HepG2 (cell line): Measurements from ENCODE around the gene SLC22A5. TPM values are rescaled to one million over a fixed set of nuclear protein-coding genes. Genes with fewer than 3 reads are reported as not detected.

Source experiments
- FOXK1 ChIP-seq: sonication (generic); formaldehyde crosslinking; IDR thresholded peaks from 2 replicates; pipeline ENCODE4 v1.4.0; 2020; ENCODE audit warnings: low read depth, missing genetic modification reagents, borderline replicate concordance
- NR2C2 ChIP-seq: sonication (generic); formaldehyde crosslinking; IDR thresholded peaks from 2 replicates; pipeline ENCODE4 v1.4.0; 2020; ENCODE audit warnings: missing genetic modification reagents, mild to moderate bottlenecking, moderate library complexity, borderline replicate concordance
- RFXAP ChIP-seq: sonication (generic); formaldehyde crosslinking; IDR thresholded peaks from 2 replicates; pipeline ENCODE4 v1.4.0; 2020; ENCODE audit warnings: missing genetic modification reagents, borderline replicate concordance
- SMAD9 ChIP-seq: sonication (generic); formaldehyde crosslinking; IDR thresholded peaks from 2 replicates; pipeline ENCODE4 v1.5.1; 2020; ENCODE audit warnings: mild to moderate bottlenecking, missing genetic modification reagents
- SP140L ChIP-seq: sonication (generic); formaldehyde crosslinking; IDR thresholded peaks from 2 replicates; pipeline ENCODE4 v1.4.0; 2020; ENCODE audit warnings: missing genetic modification reagents, borderline replicate concordance
- SRF ChIP-seq: IDR thresholded peaks from 2 replicates; pipeline ENCODE4 v1.6.1; 2011; ENCODE audit warnings: mild to moderate bottlenecking, low read depth, low read length, moderate library complexity
- ZNF207 ChIP-seq: fragments of 450-650 bp; IDR thresholded peaks from 2 replicates; pipeline ENCODE4 v1.6.1; 2016; ENCODE audit warnings: antibody characterized with exemption, borderline replicate concordance
- ZNF441 ChIP-seq: sonication (generic); formaldehyde crosslinking; IDR thresholded peaks from 2 replicates; pipeline ENCODE4 v1.7.0; 2021; ENCODE audit warnings: missing genetic modification reagents, borderline replicate concordance
- ZNF484 ChIP-seq: sonication (generic); formaldehyde crosslinking; IDR thresholded peaks from 2 replicates; pipeline ENCODE4 v1.5.1; 2020; ENCODE audit warnings: mild to moderate bottlenecking, low read depth, missing genetic modification reagents, borderline replicate concordance
- ZNF788 ChIP-seq: sonication (generic); formaldehyde crosslinking; IDR thresholded peaks from 2 replicates; pipeline ENCODE4 v1.5.0; 2020; ENCODE audit warnings: mild to moderate bottlenecking, missing genetic modification reagents, borderline replicate concordance
- polyA plus RNA-seq, 8 experiments: library from polyadenylated mRNA; depleted of rRNA in 3 of 8; stranded (reverse) in 7 of 8; unstranded in 1 of 8; fragments of >200 nt; fragmentation: Illumina TruSeq in 4 of 8; extraction: Trizol in 4 of 8; gene quantifications; 2 replicates each; pipeline versions ENCODE4 v1.2.1 to v1.2.3, GENCODE V29; 2011 to 2016; ENCODE audit warnings: low read depth in 4 of 8, missing spikeins in 1 of 8, mixed read lengths in 1 of 8; ENCODE audit not compliant: insufficient read depth in 1 of 8
- total RNA-seq, 5 experiments: library from RNA; depleted of rRNA; stranded (reverse); fragments of >200 nt; fragmentation: Illumina TruSeq; extraction: Trizol; gene quantifications; 2 replicates each; pipeline ENCODE4 v1.2.3, GENCODE V29; 2016; ENCODE audit warnings: low read depth in 1 of 5
- TF ChIP-seq, protein P1 (sequence below), 2 experiments: fragments of 450-650 bp in 1 of 2; sonication (generic) in 1 of 2; formaldehyde crosslinking in 1 of 2; IDR thresholded peaks; 2 replicates each; pipeline versions ENCODE4 v1.6.1 to v1.8.0; 2016 to 2022; ENCODE audit warnings: antibody characterized with exemption in 1 of 2, mild to moderate bottlenecking in 1 of 2, missing genetic modification reagents in 1 of 2
- TF ChIP-seq, protein P2 (sequence below): sonication (generic); formaldehyde crosslinking; IDR thresholded peaks from 2 replicates; pipeline ENCODE4 v1.5.0; 2020; ENCODE audit warnings: mild to moderate bottlenecking, missing genetic modification reagents, borderline replicate concordance

Gene SLC22A5
- total and polyA plus RNA-seq, 2 of the 13 experiments (the other 11 are each of a cell fraction or from before 2014, with no cell fraction given): 7.1 to 15.1 TPM

DNA sequence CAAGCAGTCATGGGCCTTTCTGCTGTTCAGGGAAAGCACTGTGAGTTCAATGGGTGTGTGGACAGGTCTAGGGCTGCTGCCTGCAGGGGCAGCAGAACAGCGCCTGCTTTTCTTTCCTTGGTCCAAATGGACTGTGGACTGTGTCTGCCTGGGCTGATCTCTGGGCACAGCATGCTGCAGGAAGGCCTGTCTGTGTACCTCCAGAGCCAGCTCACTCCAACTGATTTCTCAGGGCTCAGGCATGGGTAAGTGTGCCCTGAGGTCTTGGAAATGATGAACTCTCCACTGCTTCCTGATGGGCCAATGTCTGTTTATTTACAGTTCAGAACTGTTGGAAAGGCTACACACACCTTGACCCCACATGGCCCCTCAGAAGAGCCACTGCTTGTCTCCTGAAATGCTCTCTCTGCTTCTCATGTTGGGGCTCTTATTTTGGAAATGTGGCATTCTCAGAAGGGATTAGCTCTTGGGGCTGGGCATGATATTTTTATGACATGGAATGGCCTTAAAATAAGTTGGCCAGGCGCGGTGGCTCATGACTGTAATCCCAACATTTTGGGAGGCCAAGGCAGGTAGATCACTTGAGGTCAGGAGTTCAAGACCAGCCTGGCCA is 48.3 kb upstream of the SLC22A5 start (continued):
- TF ChIP-seq, protein P1, sequence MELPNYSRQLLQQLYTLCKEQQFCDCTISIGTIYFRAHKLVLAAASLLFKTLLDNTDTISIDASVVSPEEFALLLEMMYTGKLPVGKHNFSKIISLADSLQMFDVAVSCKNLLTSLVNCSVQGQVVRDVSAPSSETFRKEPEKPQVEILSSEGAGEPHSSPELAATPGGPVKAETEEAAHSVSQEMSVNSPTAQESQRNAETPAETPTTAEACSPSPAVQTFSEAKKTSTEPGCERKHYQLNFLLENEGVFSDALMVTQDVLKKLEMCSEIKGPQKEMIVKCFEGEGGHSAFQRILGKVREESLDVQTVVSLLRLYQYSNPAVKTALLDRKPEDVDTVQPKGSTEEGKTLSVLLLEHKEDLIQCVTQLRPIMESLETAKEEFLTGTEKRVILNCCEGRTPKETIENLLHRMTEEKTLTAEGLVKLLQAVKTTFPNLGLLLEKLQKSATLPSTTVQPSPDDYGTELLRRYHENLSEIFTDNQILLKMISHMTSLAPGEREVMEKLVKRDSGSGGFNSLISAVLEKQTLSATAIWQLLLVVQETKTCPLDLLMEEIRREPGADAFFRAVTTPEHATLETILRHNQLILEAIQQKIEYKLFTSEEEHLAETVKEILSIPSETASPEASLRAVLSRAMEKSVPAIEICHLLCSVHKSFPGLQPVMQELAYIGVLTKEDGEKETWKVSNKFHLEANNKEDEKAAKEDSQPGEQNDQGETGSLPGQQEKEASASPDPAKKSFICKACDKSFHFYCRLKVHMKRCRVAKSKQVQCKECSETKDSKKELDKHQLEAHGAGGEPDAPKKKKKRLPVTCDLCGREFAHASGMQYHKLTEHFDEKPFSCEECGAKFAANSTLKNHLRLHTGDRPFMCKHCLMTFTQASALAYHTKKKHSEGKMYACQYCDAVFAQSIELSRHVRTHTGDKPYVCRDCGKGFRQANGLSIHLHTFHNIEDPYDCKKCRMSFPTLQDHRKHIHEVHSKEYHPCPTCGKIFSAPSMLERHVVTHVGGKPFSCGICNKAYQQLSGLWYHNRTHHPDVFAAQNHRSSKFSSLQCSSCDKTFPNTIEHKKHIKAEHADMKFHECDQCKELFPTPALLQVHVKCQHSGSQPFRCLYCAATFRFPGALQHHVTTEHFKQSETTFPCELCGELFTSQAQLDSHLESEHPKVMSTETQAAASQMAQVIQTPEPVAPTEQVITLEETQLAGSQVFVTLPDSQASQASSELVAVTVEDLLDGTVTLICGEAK (IDR thresholded peaks at IDR 0.05): no peak
- TF ChIP-seq, protein P1 (CRISPR knock-in tag; IDR thresholded peaks at IDR 0.05): no peak
- TF ChIP-seq RFXAP: no peak
- no peak for TF ChIP-seq ZNF441 (CRISPR knock-in tag)
- no peak for TF ChIP-seq SP140L (CRISPR knock-in tag)
- no peak for TF ChIP-seq ZNF788 (CRISPR knock-in tag)
- no peak for TF ChIP-seq NR2C2
- TF ChIP-seq, protein P2, sequence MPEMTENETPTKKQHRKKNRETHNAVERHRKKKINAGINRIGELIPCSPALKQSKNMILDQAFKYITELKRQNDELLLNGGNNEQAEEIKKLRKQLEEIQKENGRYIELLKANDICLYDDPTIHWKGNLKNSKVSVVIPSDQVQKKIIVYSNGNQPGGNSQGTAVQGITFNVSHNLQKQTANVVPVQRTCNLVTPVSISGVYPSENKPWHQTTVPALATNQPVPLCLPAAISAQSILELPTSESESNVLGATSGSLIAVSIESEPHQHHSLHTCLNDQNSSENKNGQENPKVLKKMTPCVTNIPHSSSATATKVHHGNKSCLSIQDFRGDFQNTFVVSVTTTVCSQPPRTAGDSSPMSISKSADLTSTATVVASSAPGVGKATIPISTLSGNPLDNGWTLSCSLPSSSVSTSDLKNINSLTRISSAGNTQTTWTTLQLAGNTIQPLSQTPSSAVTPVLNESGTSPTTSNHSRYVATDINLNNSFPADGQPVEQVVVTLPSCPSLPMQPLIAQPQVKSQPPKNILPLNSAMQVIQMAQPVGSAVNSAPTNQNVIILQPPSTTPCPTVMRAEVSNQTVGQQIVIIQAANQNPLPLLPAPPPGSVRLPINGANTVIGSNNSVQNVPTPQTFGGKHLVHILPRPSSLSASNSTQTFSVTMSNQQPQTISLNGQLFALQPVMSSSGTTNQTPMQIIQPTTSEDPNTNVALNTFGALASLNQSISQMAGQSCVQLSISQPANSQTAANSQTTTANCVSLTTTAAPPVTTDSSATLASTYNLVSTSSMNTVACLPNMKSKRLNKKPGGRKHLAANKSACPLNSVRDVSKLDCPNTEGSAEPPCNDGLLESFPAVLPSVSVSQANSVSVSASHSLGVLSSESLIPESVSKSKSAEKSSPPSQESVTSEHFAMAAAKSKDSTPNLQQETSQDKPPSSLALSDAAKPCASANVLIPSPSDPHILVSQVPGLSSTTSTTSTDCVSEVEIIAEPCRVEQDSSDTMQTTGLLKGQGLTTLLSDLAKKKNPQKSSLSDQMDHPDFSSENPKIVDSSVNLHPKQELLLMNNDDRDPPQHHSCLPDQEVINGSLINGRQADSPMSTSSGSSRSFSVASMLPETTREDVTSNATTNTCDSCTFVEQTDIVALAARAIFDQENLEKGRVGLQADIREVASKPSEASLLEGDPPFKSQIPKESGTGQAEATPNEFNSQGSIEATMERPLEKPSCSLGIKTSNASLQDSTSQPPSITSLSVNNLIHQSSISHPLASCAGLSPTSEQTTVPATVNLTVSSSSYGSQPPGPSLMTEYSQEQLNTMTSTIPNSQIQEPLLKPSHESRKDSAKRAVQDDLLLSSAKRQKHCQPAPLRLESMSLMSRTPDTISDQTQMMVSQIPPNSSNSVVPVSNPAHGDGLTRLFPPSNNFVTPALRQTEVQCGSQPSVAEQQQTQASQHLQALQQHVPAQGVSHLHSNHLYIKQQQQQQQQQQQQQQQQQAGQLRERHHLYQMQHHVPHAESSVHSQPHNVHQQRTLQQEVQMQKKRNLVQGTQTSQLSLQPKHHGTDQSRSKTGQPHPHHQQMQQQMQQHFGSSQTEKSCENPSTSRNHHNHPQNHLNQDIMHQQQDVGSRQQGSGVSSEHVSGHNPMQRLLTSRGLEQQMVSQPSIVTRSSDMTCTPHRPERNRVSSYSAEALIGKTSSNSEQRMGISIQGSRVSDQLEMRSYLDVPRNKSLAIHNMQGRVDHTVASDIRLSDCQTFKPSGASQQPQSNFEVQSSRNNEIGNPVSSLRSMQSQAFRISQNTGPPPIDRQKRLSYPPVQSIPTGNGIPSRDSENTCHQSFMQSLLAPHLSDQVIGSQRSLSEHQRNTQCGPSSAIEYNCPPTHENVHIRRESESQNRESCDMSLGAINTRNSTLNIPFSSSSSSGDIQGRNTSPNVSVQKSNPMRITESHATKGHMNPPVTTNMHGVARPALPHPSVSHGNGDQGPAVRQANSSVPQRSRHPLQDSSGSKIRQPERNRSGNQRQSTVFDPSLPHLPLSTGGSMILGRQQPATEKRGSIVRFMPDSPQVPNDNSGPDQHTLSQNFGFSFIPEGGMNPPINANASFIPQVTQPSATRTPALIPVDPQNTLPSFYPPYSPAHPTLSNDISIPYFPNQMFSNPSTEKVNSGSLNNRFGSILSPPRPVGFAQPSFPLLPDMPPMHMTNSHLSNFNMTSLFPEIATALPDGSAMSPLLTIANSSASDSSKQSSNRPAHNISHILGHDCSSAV (CRISPR knock-in tag): no peak
- TF ChIP-seq ZNF484 (CRISPR knock-in tag): no peak
- no peak for TF ChIP-seq ZNF207
- TF ChIP-seq FOXK1 (CRISPR knock-in tag): no peak
- no peak for TF ChIP-seq SMAD9 (CRISPR knock-in tag)
- no peak for TF ChIP-seq SRF
